ENCODE data around the gene PRKCA. TPM values are rescaled to one million over a fixed set of nuclear protein-coding genes. Genes with fewer than 3 reads are reported as not detected.

The PRKCA gene
- total and polyA plus RNA-seq, 9 of the 15 experiments (the other 6 are each of a cell fraction or from before 2014, with no cell fraction given) = 3.2 to 33.0 (median 17.8) TPM

- 0 out of 2 replicates have a peak, but pooled peaks cover 6% of the 10 kb centered on the region for H4K20me1 ChIP-seq (replicated peaks; ENCODE audit: control insufficient read depth, insufficient read depth, low read length)
- BruUV-seq (replicated peaks) = no TSS peak
- H3K9me3 ChIP-seq (replicated peaks; ENCODE audit: control insufficient read depth, insufficient read depth, low read depth, low read length) = no peaks in the 10 kb centered on the region
- no peak overlapping the region for H3K4me2 ChIP-seq (ENCODE audit: insufficient read depth, low read length)
- POLR2A ChIA-PET = interaction anchor here (0.8 to 2.0 kb wide), 2 partner anchors 10 to 11 kb away, joined by 5 read pairs; no protein-coding TSS in a partner anchor
- no peak for FAIRE-seq
- H3K79me2 ChIP-seq (ENCODE audit: control insufficient read depth, insufficient read depth, low read length) = no peaks in the 10 kb centered on the region
- WGBS (ENCODE audit: insufficient coverage, low coverage, missing lambda C conversion rate) = 63% methylated on average over 4 of the region's 8 CpGs
- in situ Hi-C loops (cut with MboI) = no loop called here
- no peak overlapping the region for H2AFZ ChIP-seq (ENCODE audit: low read depth, low read length)
- no peak for TF ChIP-seq SIX5 (IDR thresholded peaks at IDR 0.05; ENCODE audit: borderline replicate concordance in 1 of 2, insufficient read depth in 1 of 2, low read depth in 1 of 2, low read length in 2 of 2)
- TF ChIP-seq HNRNPL (IDR thresholded peaks at IDR 0.05; ENCODE audit: low read depth, low read length) = no peak
- TF ChIP-seq JUNB (CRISPR knock-in tag; conservative IDR thresholded peaks at IDR 0.05) = no peak
- TF ChIP-seq PHTF2 (CRISPR knock-in tag; IDR thresholded peaks at IDR 0.05) = no peak
- TF ChIP-seq, protein P1, sequence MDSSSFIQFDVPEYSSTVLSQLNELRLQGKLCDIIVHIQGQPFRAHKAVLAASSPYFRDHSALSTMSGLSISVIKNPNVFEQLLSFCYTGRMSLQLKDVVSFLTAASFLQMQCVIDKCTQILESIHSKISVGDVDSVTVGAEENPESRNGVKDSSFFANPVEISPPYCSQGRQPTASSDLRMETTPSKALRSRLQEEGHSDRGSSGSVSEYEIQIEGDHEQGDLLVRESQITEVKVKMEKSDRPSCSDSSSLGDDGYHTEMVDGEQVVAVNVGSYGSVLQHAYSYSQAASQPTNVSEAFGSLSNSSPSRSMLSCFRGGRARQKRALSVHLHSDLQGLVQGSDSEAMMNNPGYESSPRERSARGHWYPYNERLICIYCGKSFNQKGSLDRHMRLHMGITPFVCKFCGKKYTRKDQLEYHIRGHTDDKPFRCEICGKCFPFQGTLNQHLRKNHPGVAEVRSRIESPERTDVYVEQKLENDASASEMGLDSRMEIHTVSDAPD (CRISPR knock-in tag; IDR thresholded peaks at IDR 0.05) = no peak
- no peak for TF ChIP-seq EGR1 (conservative IDR thresholded peaks at IDR 0.05)
- TF ChIP-seq, protein P2, sequence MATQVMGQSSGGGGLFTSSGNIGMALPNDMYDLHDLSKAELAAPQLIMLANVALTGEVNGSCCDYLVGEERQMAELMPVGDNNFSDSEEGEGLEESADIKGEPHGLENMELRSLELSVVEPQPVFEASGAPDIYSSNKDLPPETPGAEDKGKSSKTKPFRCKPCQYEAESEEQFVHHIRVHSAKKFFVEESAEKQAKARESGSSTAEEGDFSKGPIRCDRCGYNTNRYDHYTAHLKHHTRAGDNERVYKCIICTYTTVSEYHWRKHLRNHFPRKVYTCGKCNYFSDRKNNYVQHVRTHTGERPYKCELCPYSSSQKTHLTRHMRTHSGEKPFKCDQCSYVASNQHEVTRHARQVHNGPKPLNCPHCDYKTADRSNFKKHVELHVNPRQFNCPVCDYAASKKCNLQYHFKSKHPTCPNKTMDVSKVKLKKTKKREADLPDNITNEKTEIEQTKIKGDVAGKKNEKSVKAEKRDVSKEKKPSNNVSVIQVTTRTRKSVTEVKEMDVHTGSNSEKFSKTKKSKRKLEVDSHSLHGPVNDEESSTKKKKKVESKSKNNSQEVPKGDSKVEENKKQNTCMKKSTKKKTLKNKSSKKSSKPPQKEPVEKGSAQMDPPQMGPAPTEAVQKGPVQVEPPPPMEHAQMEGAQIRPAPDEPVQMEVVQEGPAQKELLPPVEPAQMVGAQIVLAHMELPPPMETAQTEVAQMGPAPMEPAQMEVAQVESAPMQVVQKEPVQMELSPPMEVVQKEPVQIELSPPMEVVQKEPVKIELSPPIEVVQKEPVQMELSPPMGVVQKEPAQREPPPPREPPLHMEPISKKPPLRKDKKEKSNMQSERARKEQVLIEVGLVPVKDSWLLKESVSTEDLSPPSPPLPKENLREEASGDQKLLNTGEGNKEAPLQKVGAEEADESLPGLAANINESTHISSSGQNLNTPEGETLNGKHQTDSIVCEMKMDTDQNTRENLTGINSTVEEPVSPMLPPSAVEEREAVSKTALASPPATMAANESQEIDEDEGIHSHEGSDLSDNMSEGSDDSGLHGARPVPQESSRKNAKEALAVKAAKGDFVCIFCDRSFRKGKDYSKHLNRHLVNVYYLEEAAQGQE (IDR thresholded peaks at IDR 0.05; ENCODE audit: borderline replicate concordance) = no peak
- TF ChIP-seq, protein P2 (CRISPR knock-in tag; IDR thresholded peaks at IDR 0.05; ENCODE audit: low read depth) = no peak
- TF ChIP-seq PREB (CRISPR knock-in tag; IDR thresholded peaks at IDR 0.05) = no peak
- TF ChIP-seq MYBL2 (IDR thresholded peaks at IDR 0.05; ENCODE audit: low read depth) = no peak
- no peak for TF ChIP-seq MYBL2 (CRISPR knock-in tag; IDR thresholded peaks at IDR 0.05; ENCODE audit: borderline replicate concordance)
- no peak for TF ChIP-seq KHSRP (IDR thresholded peaks at IDR 0.05)
- no peak for TF ChIP-seq NCOA2 (IDR thresholded peaks at IDR 0.05; ENCODE audit: partially characterized antibody in 2 of 2)
- intact Hi-C loops (cut with micrococcal nuclease) = no loop called here
- H3K27me3 ChIP-seq (ENCODE audit: control insufficient read depth in 2 of 2, insufficient read depth in 2 of 2, low read length in 2 of 2) = no peaks in the 10 kb centered on the region
- peaks cover 4 to 5% of the 10 kb centered on the region in 2 experiments; a peak in 3 of 5 replicates for H3K4me1 ChIP-seq (replicated peaks in 1 of 2; ENCODE audit: control insufficient read depth in 2 of 2, insufficient read depth in 2 of 2, low read length in 2 of 2)
- H3K27ac ChIP-seq (ENCODE audit: extremely low read depth, low read depth, low read length) = no peak overlapping the region
- no peak for ATAC-seq
- CTCF ChIA-PET (ENCODE audit: low intra/inter-chr PET ratio) = no interaction called here
- DNase-seq (ENCODE audit: extremely low read depth in 1 of 4, low spot score in 3 of 4) = no peak
- no peak overlapping the region for H3K4me3 ChIP-seq
- no peaks in the 10 kb centered on the region for H3K9me1 ChIP-seq (ENCODE audit: control insufficient read depth, insufficient read depth, low read length)
- H3K9ac ChIP-seq (ENCODE audit: insufficient read depth in 1 of 2, low read depth in 2 of 2, low read length in 2 of 2) = no peak overlapping the region
- H3K36me3 ChIP-seq (ENCODE audit: control insufficient read depth, insufficient read depth, low read length) = peaks cover 3% of the 10 kb centered on the region; the same call in 2 of the 3 replicates
These were observed 446.2 kb downstream of the PRKCA start for GRCh38 chr17:66748578-66748977.

All from K562 (cell line).